Measurements from ENCODE around the gene TEX36. TPM values are rescaled to one million over a fixed set of nuclear protein-coding genes. Genes with fewer than 3 reads are reported as not detected.
"Not testable (repeated sequence)": the region's sequence is repeated elsewhere in the genome, so short reads cannot be mapped to it uniquely, and the experiment has no call there.

TEX36 gene
- total and polyA plus RNA-seq, 2 donors = not detected

- H3K4me3 ChIP-seq (ENCODE audit: low read length in 2 of 2) = no peak overlapping the region
- no peaks in the 10 kb centered on the region for H3K27me3 ChIP-seq (ENCODE audit: control insufficient read depth in 2 of 2, insufficient read depth in 1 of 2, low read length in 1 of 2)
- H3K4me1 ChIP-seq (ENCODE audit: control insufficient read depth in 2 of 2, insufficient read depth in 2 of 2, low read length in 2 of 2) = no peaks in the 10 kb centered on the region
- 95% methylated on average over 3 of the region's 3 CpGs for WGBS
- DNase-seq (ENCODE audit: low read depth in 6 of 9, low spot score in 9 of 9) = peak in 1 of 9 donors; percentile 6
- no peak overlapping the region for H3K27ac ChIP-seq (ENCODE audit: low read depth in 1 of 2, low read length in 1 of 2)
- no peaks in the 10 kb centered on the region for H3K9me3 ChIP-seq (ENCODE audit: control insufficient read depth in 2 of 2, insufficient read depth in 1 of 2, low read length in 1 of 2)
- H3K36me3 ChIP-seq (ENCODE audit: control insufficient read depth in 2 of 2, insufficient read depth in 2 of 2, low read length in 1 of 2) = no peaks in the 10 kb centered on the region
Measured at GRCh38 chr10:125629758-125630376, 53.1 kb downstream of the TEX36 start.

- 76% methylated on average over 11 of the region's 11 CpGs for WGBS
Measured at GRCh38 chr10:125628104-125629049, 54.6 kb downstream of the TEX36 start.

GRCh38 chr10:125627646-125628045 lies 55.3 kb downstream of the TEX36 start:
- no peaks in the 10 kb centered on the region for H3K27me3 ChIP-seq (ENCODE audit: control insufficient read depth in 2 of 2, insufficient read depth in 1 of 2, low read length in 1 of 2)
- WGBS = 89% methylated on average over 4 of the region's 4 CpGs
- no peaks in the 10 kb centered on the region for H3K36me3 ChIP-seq (ENCODE audit: control insufficient read depth in 2 of 2, insufficient read depth in 2 of 2, low read length in 1 of 2)
- H3K4me1 ChIP-seq (ENCODE audit: control insufficient read depth in 2 of 2, insufficient read depth in 2 of 2, low read length in 2 of 2) = no peaks in the 10 kb centered on the region
- no peak for DNase-seq (ENCODE audit: low read depth in 6 of 9, low spot score in 9 of 9)
- H3K9me3 ChIP-seq (ENCODE audit: control insufficient read depth in 2 of 2, insufficient read depth in 1 of 2, low read length in 1 of 2) = no peaks in the 10 kb centered on the region
- no peak overlapping the region for H3K27ac ChIP-seq (ENCODE audit: low read depth in 1 of 2, low read length in 1 of 2)
- H3K4me3 ChIP-seq (ENCODE audit: low read length in 2 of 2) = no peak overlapping the region

More at GRCh38 chr10:125628104-125629049, 54.6 kb downstream of the TEX36 start:
- no peaks in the 10 kb centered on the region for H3K9me3 ChIP-seq (ENCODE audit: control insufficient read depth in 2 of 2, insufficient read depth in 1 of 2, low read length in 1 of 2)
- H3K27ac ChIP-seq (ENCODE audit: low read depth in 1 of 2, low read length in 1 of 2) = no peak overlapping the region
- no peaks in the 10 kb centered on the region for H3K27me3 ChIP-seq (ENCODE audit: control insufficient read depth in 2 of 2, insufficient read depth in 1 of 2, low read length in 1 of 2)
- no peak for DNase-seq (ENCODE audit: low read depth in 6 of 9, low spot score in 9 of 9)
- H3K4me3 ChIP-seq (ENCODE audit: low read length in 2 of 2) = no peak overlapping the region
- H3K4me1 ChIP-seq (ENCODE audit: control insufficient read depth in 2 of 2, insufficient read depth in 2 of 2, low read length in 2 of 2) = no peaks in the 10 kb centered on the region
- H3K36me3 ChIP-seq (ENCODE audit: control insufficient read depth in 2 of 2, insufficient read depth in 2 of 2, low read length in 1 of 2) = no peaks in the 10 kb centered on the region

GRCh38 chr10:125626671-125627070 lies 56.3 kb downstream of the TEX36 start:
- H3K27ac ChIP-seq (ENCODE audit: low read depth in 1 of 2, low read length in 1 of 2) = no peak overlapping the region
- DNase-seq (ENCODE audit: low read depth in 6 of 9, low spot score in 9 of 9) = no peak
- H3K4me3 ChIP-seq (ENCODE audit: low read length in 2 of 2) = no peak overlapping the region
- H3K27me3 ChIP-seq (ENCODE audit: control insufficient read depth in 2 of 2, insufficient read depth in 1 of 2, low read length in 1 of 2) = no peaks in the 10 kb centered on the region
- H3K9me3 ChIP-seq (ENCODE audit: control insufficient read depth in 2 of 2, insufficient read depth in 1 of 2, low read length in 1 of 2) = no peaks in the 10 kb centered on the region
- 32% methylated on average over 6 of the region's 6 CpGs for WGBS
- H3K36me3 ChIP-seq (ENCODE audit: control insufficient read depth in 2 of 2, insufficient read depth in 2 of 2, low read length in 1 of 2) = no peaks in the 10 kb centered on the region
- H3K4me1 ChIP-seq (ENCODE audit: control insufficient read depth in 2 of 2, insufficient read depth in 2 of 2, low read length in 2 of 2) = no peaks in the 10 kb centered on the region

GRCh38 chr10:125625586-125625985 lies 57.4 kb downstream of the TEX36 start:
- no peak overlapping the region for H3K4me3 ChIP-seq (ENCODE audit: low read length in 2 of 2)
- no peak for DNase-seq (ENCODE audit: low read depth in 6 of 9, low spot score in 9 of 9)
- no peaks in the 10 kb centered on the region for H3K36me3 ChIP-seq (ENCODE audit: control insufficient read depth in 2 of 2, insufficient read depth in 2 of 2, low read length in 1 of 2)
- H3K27me3 ChIP-seq (ENCODE audit: control insufficient read depth in 2 of 2, insufficient read depth in 1 of 2, low read length in 1 of 2) = no peaks in the 10 kb centered on the region
- no peak overlapping the region for H3K27ac ChIP-seq (ENCODE audit: low read depth in 1 of 2, low read length in 1 of 2)
- H3K4me1 ChIP-seq (ENCODE audit: control insufficient read depth in 2 of 2, insufficient read depth in 2 of 2, low read length in 2 of 2) = no peaks in the 10 kb centered on the region
- 90% methylated on average over 12 of the region's 12 CpGs for WGBS
- H3K9me3 ChIP-seq (ENCODE audit: control insufficient read depth in 2 of 2, insufficient read depth in 1 of 2, low read length in 1 of 2) = no peaks in the 10 kb centered on the region

GRCh38 chr10:125624800-125625199 lies 58.2 kb downstream of the TEX36 start:
- H3K27me3 ChIP-seq (ENCODE audit: control insufficient read depth in 2 of 2, insufficient read depth in 1 of 2, low read length in 1 of 2) = no peaks in the 10 kb centered on the region
- no peak for DNase-seq (ENCODE audit: low read depth in 6 of 9, low spot score in 9 of 9)
- H3K9me3 ChIP-seq (ENCODE audit: control insufficient read depth in 2 of 2, insufficient read depth in 1 of 2, low read length in 1 of 2) = no peaks in the 10 kb centered on the region
- H3K36me3 ChIP-seq (ENCODE audit: control insufficient read depth in 2 of 2, insufficient read depth in 2 of 2, low read length in 1 of 2) = no peaks in the 10 kb centered on the region
- no peaks in the 10 kb centered on the region for H3K4me1 ChIP-seq (ENCODE audit: control insufficient read depth in 2 of 2, insufficient read depth in 2 of 2, low read length in 2 of 2)
- H3K27ac ChIP-seq (ENCODE audit: low read depth in 1 of 2, low read length in 1 of 2) = no peak overlapping the region
- H3K4me3 ChIP-seq (ENCODE audit: low read length in 2 of 2) = no peak overlapping the region
- WGBS = 98% methylated on average over 7 of the region's 7 CpGs

- Histone ChIP-seq H3K4me3 (ENCODE audit: low read length in 2 of 2) (no peak overlapping the region), H3K4me1 (ENCODE audit: control insufficient read depth in 2 of 2, insufficient read depth in 2 of 2, low read length in 2 of 2) (no peaks in the 10 kb centered on the region), H3K9me3 (ENCODE audit: control insufficient read depth in 2 of 2, insufficient read depth in 1 of 2, low read length in 1 of 2) (no peaks in the 10 kb centered on the region), H3K27ac (ENCODE audit: low read depth in 1 of 2, low read length in 1 of 2) (no peak overlapping the region), H3K36me3 (ENCODE audit: control insufficient read depth in 2 of 2, insufficient read depth in 2 of 2, low read length in 1 of 2) (no peaks in the 10 kb centered on the region), H3K27me3 (ENCODE audit: control insufficient read depth in 2 of 2, insufficient read depth in 1 of 2, low read length in 1 of 2) (no peaks in the 10 kb centered on the region)
- WGBS = 90% methylated on average over 4 of the region's 4 CpGs
- no peak for DNase-seq (ENCODE audit: low read depth in 6 of 9, low spot score in 9 of 9)
Measured at GRCh38 chr10:125621052-125621451, 61.9 kb downstream of the TEX36 start.

- no peaks in the 10 kb centered on the region for H3K36me3 ChIP-seq (ENCODE audit: control insufficient read depth in 2 of 2, insufficient read depth in 2 of 2, low read length in 1 of 2)
- 48% methylated on average over 1 of the region's 1 CpG for WGBS
- no peak overlapping the region for H3K27ac ChIP-seq (ENCODE audit: low read depth in 1 of 2, low read length in 1 of 2)
- no peak for DNase-seq (ENCODE audit: low read depth in 6 of 9, low spot score in 9 of 9)
- no peak overlapping the region for H3K4me3 ChIP-seq (ENCODE audit: low read length in 2 of 2)
- H3K9me3 ChIP-seq (ENCODE audit: control insufficient read depth in 2 of 2, insufficient read depth in 1 of 2, low read length in 1 of 2) = no peaks in the 10 kb centered on the region
- no peaks in the 10 kb centered on the region for H3K27me3 ChIP-seq (ENCODE audit: control insufficient read depth in 2 of 2, insufficient read depth in 1 of 2, low read length in 1 of 2)
- H3K4me1 ChIP-seq (ENCODE audit: control insufficient read depth in 2 of 2, insufficient read depth in 2 of 2, low read length in 2 of 2) = no peaks in the 10 kb centered on the region
Measured at GRCh38 chr10:125620401-125620800, 62.6 kb downstream of the TEX36 start.

- H3K36me3 ChIP-seq (ENCODE audit: control insufficient read depth in 2 of 2, insufficient read depth in 2 of 2, low read length in 1 of 2); H3K9me3 ChIP-seq (ENCODE audit: control insufficient read depth in 2 of 2, insufficient read depth in 1 of 2, low read length in 1 of 2): not testable (repeated sequence)
- WGBS = 97% methylated on average over 8 of the region's 8 CpGs
Measured at GRCh38 chr10:125613062-125613461, 69.9 kb downstream of the TEX36 start.

More at GRCh38 chr10:125613062-125613461, 69.9 kb downstream of the TEX36 start:
- not testable (repeated sequence) for H3K4me1 ChIP-seq (ENCODE audit: control insufficient read depth in 2 of 2, insufficient read depth in 2 of 2, low read length in 2 of 2); H3K27me3 ChIP-seq (ENCODE audit: control insufficient read depth in 2 of 2, insufficient read depth in 1 of 2, low read length in 1 of 2); DNase-seq (ENCODE audit: low read depth in 6 of 9, low spot score in 9 of 9); H3K4me3 ChIP-seq (ENCODE audit: low read length in 2 of 2); H3K27ac ChIP-seq (ENCODE audit: low read depth in 1 of 2, low read length in 1 of 2)

All from thymus (tissue), 11 donors.